Subcutaneous adipose tissue (tissue), 4 donors: ENCODE data around the gene ADAM15. TPM values are rescaled to one million over a fixed set of nuclear protein-coding genes. Genes with fewer than 3 reads are reported as not detected.

ENCODE experiments used
- total RNA-seq, 4 donors: library from RNA; depleted of rRNA; stranded (reverse); fragments of >200 nt; gene quantifications; one replicate each; pipeline ENCODE4 v1.1.0, GENCODE V29; 2016
- TF ChIP-seq, protein P1 (sequence below): fragments of 450-650 bp; IDR thresholded peaks from one replicate; pipeline ENCODE4 v1.5.1; 2016; ENCODE audit warnings: low read depth, mild to moderate bottlenecking, control low read depth, antibody characterized with exemption, moderate library complexity

The ADAM15 gene
- total RNA-seq, 4 donors from 2014 or later, result 61.4 to 189 (median 87.5) TPM

DNA sequence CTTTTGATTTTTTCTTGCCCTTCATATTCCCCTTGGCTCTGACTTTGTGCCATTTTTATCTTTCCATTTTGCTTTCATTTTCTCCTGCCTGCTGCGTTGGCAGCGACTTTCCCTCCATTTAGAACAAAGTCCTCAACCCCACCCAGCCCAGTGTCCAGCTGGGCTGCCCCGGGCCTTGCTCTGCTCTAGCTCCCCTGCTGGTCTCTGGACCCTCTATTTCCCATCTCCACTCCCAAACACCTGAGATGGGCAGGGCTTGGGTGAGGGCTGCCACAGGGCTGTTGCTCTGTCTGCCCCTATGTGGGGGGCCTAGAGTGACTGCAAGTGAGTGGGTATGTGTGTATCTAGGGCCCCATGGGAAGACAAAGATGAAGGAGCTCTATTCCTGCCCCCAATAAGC lies 7.3 kb upstream of the ADAM15 start:
- TF ChIP-seq, protein P1, sequence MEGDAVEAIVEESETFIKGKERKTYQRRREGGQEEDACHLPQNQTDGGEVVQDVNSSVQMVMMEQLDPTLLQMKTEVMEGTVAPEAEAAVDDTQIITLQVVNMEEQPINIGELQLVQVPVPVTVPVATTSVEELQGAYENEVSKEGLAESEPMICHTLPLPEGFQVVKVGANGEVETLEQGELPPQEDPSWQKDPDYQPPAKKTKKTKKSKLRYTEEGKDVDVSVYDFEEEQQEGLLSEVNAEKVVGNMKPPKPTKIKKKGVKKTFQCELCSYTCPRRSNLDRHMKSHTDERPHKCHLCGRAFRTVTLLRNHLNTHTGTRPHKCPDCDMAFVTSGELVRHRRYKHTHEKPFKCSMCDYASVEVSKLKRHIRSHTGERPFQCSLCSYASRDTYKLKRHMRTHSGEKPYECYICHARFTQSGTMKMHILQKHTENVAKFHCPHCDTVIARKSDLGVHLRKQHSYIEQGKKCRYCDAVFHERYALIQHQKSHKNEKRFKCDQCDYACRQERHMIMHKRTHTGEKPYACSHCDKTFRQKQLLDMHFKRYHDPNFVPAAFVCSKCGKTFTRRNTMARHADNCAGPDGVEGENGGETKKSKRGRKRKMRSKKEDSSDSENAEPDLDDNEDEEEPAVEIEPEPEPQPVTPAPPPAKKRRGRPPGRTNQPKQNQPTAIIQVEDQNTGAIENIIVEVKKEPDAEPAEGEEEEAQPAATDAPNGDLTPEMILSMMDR, result no peak

DNA sequence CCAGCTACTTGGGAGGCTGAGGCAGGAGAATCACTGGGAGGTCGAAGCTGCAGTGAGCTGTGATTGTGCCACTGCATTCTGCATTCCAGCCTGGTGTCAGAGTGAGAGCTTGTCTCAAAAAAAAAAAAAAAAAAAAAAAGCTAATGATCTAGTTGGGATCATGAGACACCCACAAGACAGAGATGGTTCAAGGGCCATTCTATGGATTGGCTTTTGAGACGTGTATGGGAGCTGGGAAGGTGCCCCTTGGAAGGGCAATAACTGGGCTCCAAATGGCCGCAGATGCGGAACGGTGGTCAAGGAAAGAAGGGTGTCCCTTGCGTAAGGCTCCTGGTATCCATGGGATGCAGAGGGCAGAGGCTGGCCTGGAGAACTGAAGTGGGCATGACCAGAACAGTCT lies 6.8 kb upstream of the ADAM15 start:
- TF ChIP-seq, protein P1, result no peak

DNA sequence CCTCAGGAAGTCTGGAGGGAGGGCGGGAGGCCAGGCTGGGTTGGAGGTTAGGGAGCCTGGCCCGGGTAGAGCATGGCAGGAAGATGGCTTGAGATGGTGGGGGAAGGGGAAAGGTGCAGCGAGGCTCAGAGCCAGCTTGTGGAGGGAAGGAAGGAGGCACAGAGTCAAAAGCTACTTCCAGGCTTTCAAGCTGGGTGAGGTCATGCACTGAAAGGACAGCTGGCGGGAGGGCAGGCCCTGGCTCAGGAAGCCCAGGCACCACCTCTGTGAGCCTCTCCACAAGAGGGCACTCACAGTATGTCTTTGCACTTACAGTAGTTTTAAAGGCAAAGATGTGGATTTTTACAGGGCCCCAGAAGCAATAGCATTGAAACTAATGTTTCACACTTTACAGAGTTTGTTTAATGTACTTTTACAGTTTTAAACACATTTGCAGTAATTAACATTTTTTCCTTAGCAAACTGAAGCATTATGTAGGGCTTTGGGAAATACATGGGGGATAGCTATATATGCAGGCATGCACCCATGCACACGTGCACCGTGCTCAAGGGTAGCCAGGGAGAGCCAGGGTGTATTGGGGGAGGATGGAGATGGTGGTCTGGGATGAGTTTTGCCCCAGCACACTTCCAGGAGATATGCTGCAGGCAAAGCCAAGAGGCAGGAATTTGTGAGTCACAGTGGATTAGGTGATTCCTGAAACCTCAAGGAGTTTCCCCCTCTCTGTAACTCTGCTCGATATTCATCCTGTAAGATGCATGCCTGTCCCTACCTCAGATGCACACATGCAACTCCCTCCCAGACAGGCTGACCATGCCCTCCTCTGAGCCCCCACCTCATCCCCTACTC lies 6.1 kb upstream of the ADAM15 start:
- TF ChIP-seq, protein P1, result no peak

DNA sequence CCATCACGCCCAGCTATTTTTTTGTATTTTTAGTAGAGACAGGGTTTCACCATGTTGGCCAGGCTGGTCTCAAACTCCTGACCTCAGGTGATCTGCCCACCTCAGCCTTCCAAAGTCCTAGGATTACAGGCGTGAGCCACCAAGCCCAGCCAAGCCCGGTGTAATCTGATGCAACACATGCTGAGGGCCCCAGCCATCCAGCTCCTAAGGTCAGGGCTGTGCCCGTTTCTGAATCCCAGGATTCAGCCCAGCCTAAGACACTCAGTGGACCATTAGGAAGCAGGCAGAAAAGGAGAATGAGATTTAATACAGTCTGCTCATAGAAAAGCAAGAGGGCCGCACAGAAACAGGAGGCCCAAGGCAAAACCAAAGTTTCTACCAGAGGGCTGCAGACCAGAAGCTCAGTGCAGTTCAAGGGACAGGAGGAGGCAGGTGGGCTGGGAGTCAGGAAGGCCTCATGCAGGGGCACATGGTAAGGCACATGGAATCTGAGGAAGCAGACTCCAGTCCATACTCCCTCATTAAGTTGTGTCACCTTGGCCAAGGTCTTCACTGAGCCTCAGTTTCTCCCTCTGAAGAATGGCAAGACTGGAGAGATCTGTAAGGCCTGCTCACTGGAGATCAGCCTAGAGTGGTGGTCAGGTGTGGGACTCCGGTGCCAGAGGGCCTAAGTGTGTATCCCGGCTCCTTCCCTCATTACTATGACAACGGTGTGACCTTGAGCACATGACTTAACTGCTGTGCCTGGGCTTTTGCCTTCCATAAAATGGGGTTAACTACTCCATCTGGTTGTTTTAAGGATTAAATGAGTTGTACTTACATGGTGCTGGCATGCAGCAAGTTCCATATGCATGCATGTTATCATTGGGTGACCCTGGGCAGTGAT lies 2.4 kb upstream of the ADAM15 start:
- TF ChIP-seq, protein P1, result no peak

DNA sequence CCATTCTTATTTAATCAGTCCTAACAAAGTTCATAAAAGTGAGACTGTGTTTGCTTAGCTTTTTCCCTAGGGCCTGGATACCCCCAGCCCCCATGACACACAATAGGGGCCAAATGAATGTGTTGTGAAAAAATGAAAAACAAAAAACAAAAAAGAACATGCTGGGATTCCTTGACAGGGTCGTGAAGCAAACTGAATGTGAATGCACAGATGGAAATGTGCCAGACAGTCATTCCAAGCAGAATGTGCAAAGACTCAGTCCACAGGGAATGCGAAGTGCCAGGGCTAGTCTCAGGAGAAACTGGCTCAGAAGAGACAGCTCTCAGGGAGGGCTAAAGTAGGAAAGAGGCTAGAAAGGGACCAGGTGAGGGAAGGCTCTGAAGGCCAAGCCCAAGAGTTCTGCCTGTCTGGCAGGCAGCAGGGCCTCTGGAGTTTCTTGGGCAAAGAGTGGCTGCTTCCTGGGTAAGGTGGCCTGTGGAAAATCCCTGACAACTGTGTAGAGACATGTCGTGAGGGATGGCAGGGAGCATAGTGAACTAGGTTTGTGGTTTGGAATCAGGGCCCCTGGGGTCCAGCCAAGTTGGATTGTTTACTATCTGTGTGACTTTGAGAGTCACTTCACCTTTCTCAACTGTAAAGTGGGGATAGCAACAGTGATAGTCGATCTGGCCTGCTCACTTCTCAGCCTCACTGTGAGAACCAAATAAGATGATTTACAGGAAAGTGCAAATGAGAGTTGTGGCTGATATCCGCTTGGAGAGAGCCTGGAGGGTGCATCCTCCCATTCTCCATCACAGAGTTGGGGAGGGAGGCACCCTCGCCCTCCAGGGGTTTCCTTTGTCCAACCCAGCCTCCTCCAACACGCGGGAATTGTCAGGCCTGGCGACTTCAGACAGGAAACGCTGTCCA lies 1.2 kb upstream of the ADAM15 start:
- TF ChIP-seq, protein P1, result no peak

DNA sequence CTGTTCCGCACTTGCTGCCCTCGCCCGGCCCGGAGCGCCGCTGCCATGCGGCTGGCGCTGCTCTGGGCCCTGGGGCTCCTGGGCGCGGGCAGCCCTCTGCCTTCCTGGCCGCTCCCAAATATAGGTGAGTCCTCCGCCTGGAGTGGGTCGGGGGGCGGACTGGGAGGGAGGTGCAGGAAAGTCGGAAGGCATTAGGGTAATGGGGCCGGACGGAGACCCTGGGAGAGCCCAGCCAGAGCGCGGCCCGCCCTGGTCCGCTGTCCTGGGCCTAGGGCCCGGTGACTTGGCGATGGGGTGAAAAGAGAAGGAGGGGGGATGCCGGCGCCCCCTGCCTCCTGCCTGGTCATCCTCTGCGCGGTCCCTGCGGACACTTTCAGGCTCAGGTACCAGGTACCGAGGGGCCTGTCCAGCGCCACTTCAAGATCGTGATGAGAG lies 243 bp downstream of the ADAM15 start:
- TF ChIP-seq, protein P1, result no peak
